ENCODE results near the gene CCR4. TPM values are rescaled to one million over a fixed set of nuclear protein-coding genes. Genes with fewer than 3 reads are reported as not detected.

CCR4 gene
- total RNA-seq, 1 experiment from 2014 or later: 0.22 TPM

- Mint-ChIP-seq H3K27ac (no peak overlapping the region), H3K9me3 (no peaks in the 10 kb centered on the region), H3K36me3 (no peaks in the 10 kb centered on the region), H3K27me3 (ENCODE audit: low read depth) (no peaks in the 10 kb centered on the region; the same call in 1 of the 2 replicates), H3K4me3 (no peak overlapping the region), H3K4me1 (no peaks in the 10 kb centered on the region)
- ATAC-seq (no peak), DNase-seq (ENCODE audit: low spot score) (no peak)
- ChIA-PET CTCF (interaction anchor here (0.6 kb wide), 1 partner anchor 506 kb away, joined by 5 read pairs; no protein-coding TSS in a partner anchor), POLR2A (no interaction called here)
- TF ChIP-seq ZMAT4 (CRISPR knock-in tag; IDR thresholded peaks at IDR 0.05) (no peak), ZNF121 (CRISPR knock-in tag; IDR thresholded peaks at IDR 0.05) (no peak), PRDM15 (CRISPR knock-in tag; IDR thresholded peaks at IDR 0.05) (no peak), GTF2I (CRISPR knock-in tag; conservative IDR thresholded peaks at IDR 0.05) (no peak), TP53 (CRISPR knock-in tag; IDR thresholded peaks at IDR 0.05) (no peak), ESRRA (CRISPR knock-in tag; IDR thresholded peaks at IDR 0.05; ENCODE audit: borderline replicate concordance) (no peak), ZNF532 (CRISPR knock-in tag; IDR thresholded peaks at IDR 0.05; ENCODE audit: borderline replicate concordance) (no peak), RORB (CRISPR knock-in tag; IDR thresholded peaks at IDR 0.05) (no peak), ARID4B (CRISPR knock-in tag; IDR thresholded peaks at IDR 0.05; ENCODE audit: borderline replicate concordance) (no peak), CBFB (CRISPR knock-in tag; IDR thresholded peaks at IDR 0.05; ENCODE audit: low read depth) (no peak), NFE2L1 (CRISPR knock-in tag; IDR thresholded peaks at IDR 0.05) (no peak), CTCF (IDR thresholded peaks at IDR 0.05) (no peak), NR3C1 (CRISPR knock-in tag; conservative IDR thresholded peaks at IDR 0.05; ENCODE audit: low read depth) (no peak), ZNF232 (CRISPR knock-in tag; IDR thresholded peaks at IDR 0.05) (no peak), KAT7 (CRISPR knock-in tag; IDR thresholded peaks at IDR 0.05; ENCODE audit: borderline replicate concordance) (no peak)
These were observed 29.4 kb upstream of the CCR4 start for GRCh38 chr3:32922078-32922477.
